Upper lobe of left lung (tissue), 6 donors: ENCODE data around the gene CREB3L2. TPM values are rescaled to one million over a fixed set of nuclear protein-coding genes. Genes with fewer than 3 reads are reported as not detected.

Experiments used
- ATAC-seq, 2 donors: fragments of 200-7000 bp; cut with Tn5 transposase; one replicate each; pipeline ENCODE4 v1.9.1; 2022; ENCODE audit warnings: mild to moderate bottlenecking in 2 of 2, moderate library complexity in 2 of 2; ENCODE audit not compliant: low FRiP score in 2 of 2
- DNase-seq, 2 donors: peaks; one replicate each; pipeline ENCODE4 v3.0.0-alpha.2; 2019 to 2020
- H3K27ac ChIP-seq, 4 donors: fragments of 200-600 bp; sonication (generic); one replicate each; pipeline ENCODE4 v1.5.1; 2016 to 2019
- H3K27me3 ChIP-seq, 4 donors: fragments of 200-600 bp; sonication (generic); one replicate each; pipeline ENCODE4 v1.5.1; 2017 to 2019
- H3K36me3 ChIP-seq, 4 donors: fragments of 200-600 bp; sonication (generic); one replicate each; pipeline ENCODE4 v1.5.1; 2016 to 2019
- H3K4me1 ChIP-seq, 4 donors: fragments of 200-600 bp; sonication (generic); one replicate each; pipeline ENCODE4 v1.5.1; 2018 to 2019
- H3K4me3 ChIP-seq, 4 donors: fragments of 200-600 bp; sonication (generic); one replicate each; pipeline ENCODE4 v1.5.1; 2017 to 2019; ENCODE audit warnings: mild to moderate bottlenecking in 2 of 4, moderate library complexity in 1 of 4
- H3K9me3 ChIP-seq, 4 donors: fragments of 200-600 bp; sonication (generic); one replicate each; pipeline ENCODE4 v1.5.1; 2018 to 2019
- EP300 ChIP-seq, 4 donors: sonication (generic); formaldehyde crosslinking; IDR thresholded peaks; one replicate each; pipeline ENCODE4 v1.5.1; 2017; ENCODE audit warnings: antibody characterized with exemption in 4 of 4, control low read depth in 2 of 4
- POLR2A ChIP-seq, 4 donors: fragments of 450-650 bp; IDR thresholded peaks; one replicate each; pipeline ENCODE4 v1.5.1; 2016 to 2017; ENCODE audit warnings: antibody characterized with exemption in 4 of 4, mild to moderate bottlenecking in 2 of 4
- POLR2AphosphoS5 ChIP-seq, 2 donors: sonication (generic); formaldehyde crosslinking; IDR thresholded peaks; one replicate each; pipeline ENCODE4 v1.5.1; 2017; ENCODE audit warnings: antibody characterized with exemption in 2 of 2
- WGBS, 2 donors: methylation state at CpG; one replicate each; pipeline ENCODE4 v1.1.5; 2017 to 2018; 5-methylcytosine and 5-hydroxymethylcytosine counted together
- total RNA-seq, 6 donors: library from RNA; depleted of rRNA in 4 of 6; stranded (reverse); fragments of >200 nt in 4 of 6; gene quantifications; one replicate each; pipeline versions ENCODE4 v1.1.0 to v1.2.1, GENCODE V29; 2016 to 2021
- TF ChIP-seq, protein P1 (sequence below), 6 experiments: fragments of 450-650 bp in 4 of 6; fragments of 200-600 bp in 2 of 6; sonication (generic) in 2 of 6; IDR thresholded peaks; one replicate each; pipeline ENCODE4 v1.5.1; 2016 to 2019; ENCODE audit warnings: antibody characterized with exemption in 6 of 6
- donor health status: DM: no; HTN: no; CAD: no; lungs with moderate emphysema.
- donor health status: DM: no; HTN: yes; CAD: no; lungs with severe emphysema.

The CREB3L2 gene
- total RNA-seq, 6 donors from 2014 or later: 26.9 to 73.5 (median 34.2) TPM

DNA sequence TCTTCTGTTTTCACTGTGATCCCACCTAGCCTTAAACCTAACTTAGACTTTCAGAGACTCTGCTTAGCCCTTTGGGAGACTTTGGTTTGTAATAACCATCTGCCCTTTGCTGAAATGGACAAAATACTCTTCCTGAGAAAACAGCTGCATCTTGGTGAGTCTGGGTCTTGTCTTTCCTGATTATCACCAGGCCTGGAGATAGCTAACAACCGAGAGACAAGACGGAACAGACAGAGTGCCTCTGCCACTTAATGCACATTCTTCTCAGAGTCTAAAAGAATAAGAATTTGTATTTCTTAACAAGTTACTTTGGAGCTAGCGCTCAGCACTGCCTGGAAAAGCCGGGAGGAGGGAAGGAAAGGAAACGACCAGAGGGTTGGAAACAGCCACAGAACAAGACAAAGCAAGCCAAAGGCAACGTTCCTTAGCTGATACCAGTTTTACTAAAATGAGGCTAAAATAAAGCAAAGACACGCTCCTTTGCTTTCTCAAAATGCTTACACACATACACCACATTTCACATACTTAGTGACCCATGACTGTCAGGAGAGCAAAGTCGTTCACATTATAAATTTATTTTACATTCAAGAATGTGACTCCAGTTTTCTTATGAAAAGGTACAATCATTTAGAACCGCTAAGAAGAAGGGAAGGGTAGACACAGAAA lies 84.8 kb downstream of the CREB3L2 start:
- H3K27ac ChIP-seq: no peak overlapping the region
- peaks cover 10 to 43% (median 17%) of the 10 kb centered on the region in 4 donors for H3K36me3 ChIP-seq
- H3K4me1 ChIP-seq: peaks cover 0 to 10% (median 2%) of the 10 kb centered on the region in 4 donors
- TF ChIP-seq POLR2A (IDR thresholded peaks at IDR 0.05) (no peak), POLR2AphosphoS5 (IDR thresholded peaks at IDR 0.05) (no peak), EP300 (IDR thresholded peaks at IDR 0.05) (no peak)
- TF ChIP-seq, protein P1, sequence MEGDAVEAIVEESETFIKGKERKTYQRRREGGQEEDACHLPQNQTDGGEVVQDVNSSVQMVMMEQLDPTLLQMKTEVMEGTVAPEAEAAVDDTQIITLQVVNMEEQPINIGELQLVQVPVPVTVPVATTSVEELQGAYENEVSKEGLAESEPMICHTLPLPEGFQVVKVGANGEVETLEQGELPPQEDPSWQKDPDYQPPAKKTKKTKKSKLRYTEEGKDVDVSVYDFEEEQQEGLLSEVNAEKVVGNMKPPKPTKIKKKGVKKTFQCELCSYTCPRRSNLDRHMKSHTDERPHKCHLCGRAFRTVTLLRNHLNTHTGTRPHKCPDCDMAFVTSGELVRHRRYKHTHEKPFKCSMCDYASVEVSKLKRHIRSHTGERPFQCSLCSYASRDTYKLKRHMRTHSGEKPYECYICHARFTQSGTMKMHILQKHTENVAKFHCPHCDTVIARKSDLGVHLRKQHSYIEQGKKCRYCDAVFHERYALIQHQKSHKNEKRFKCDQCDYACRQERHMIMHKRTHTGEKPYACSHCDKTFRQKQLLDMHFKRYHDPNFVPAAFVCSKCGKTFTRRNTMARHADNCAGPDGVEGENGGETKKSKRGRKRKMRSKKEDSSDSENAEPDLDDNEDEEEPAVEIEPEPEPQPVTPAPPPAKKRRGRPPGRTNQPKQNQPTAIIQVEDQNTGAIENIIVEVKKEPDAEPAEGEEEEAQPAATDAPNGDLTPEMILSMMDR (IDR thresholded peaks at IDR 0.05): no peak
- WGBS, 2 donors: 83 to 86% methylated on average over 9 of the region's 9 CpGs
- DNase-seq (no peak), ATAC-seq (no peak)
- H3K27me3 ChIP-seq: no peaks in the 10 kb centered on the region
- no peak overlapping the region for H3K4me3 ChIP-seq
- no peaks in the 10 kb centered on the region for H3K9me3 ChIP-seq

DNA sequence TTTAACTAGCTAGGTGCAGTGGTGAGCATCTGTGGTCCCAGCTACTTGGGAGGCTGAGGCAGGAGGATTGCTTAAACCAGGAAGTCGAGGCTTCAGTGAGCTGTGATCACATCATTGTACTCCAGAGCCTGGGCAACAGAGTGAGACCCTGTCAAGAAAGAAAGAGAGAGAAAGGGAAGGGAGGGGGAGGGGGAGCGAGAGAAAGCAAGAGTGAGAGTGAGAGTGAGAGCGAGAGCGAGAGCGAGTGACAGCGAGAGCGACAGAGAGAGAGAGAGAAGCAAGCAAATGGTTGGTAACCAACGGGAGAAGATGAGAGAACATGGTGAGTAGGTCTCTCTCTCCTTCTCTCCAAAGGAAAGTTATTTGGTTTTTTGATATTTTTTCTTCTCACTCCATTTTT lies 85.3 kb downstream of the CREB3L2 start:
- Histone ChIP-seq H3K4me1 (peaks cover 0 to 10% (median 1%) of the 10 kb centered on the region in 4 donors), H3K9me3 (no peaks in the 10 kb centered on the region), H3K4me3 (no peak overlapping the region), H3K27ac (no peak overlapping the region), H3K27me3 (no peaks in the 10 kb centered on the region), H3K36me3 (peaks cover 10 to 49% (median 21%) of the 10 kb centered on the region in 4 donors)
- ATAC-seq: no peak
- DNase-seq: no peak
- TF ChIP-seq EP300 (IDR thresholded peaks at IDR 0.05): no peak
- TF ChIP-seq, protein P1 (IDR thresholded peaks at IDR 0.05): no peak
- no peak for TF ChIP-seq POLR2AphosphoS5 (IDR thresholded peaks at IDR 0.05)
- TF ChIP-seq POLR2A (IDR thresholded peaks at IDR 0.05): no peak
- WGBS, 2 donors: 91 to 94% methylated on average over 8 of the region's 8 CpGs

DNA sequence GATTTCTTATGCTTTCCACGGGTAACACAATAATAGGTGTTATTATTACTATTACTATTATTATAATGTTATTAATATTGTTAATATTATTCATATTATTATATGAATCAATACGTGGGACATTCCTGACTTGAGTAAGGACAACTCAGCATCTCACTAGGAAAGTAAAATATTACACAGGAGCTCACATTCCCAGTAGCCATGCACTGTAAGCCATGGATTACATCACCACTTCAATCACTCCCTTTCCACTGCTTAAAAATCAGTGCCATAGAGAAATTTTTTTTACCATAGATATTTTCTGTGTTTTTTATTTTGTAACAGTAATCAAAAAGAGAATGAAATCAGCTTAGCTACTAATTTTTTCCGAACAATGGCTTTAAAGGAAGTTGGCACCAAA lies 86.6 kb downstream of the CREB3L2 start:
- Histone ChIP-seq H3K9me3 (no peaks in the 10 kb centered on the region), H3K4me1 (peaks cover 0 to 2% (median 0%) of the 10 kb centered on the region in 4 donors), H3K4me3 (no peak overlapping the region), H3K27me3 (no peaks in the 10 kb centered on the region), H3K27ac (no peak overlapping the region), H3K36me3 (peaks cover 10 to 60% (median 26%) of the 10 kb centered on the region in 4 donors)
- ATAC-seq (no peak), DNase-seq (no peak)
- TF ChIP-seq EP300 (IDR thresholded peaks at IDR 0.05): no peak
- TF ChIP-seq, protein P1 (IDR thresholded peaks at IDR 0.05): no peak
- no peak for TF ChIP-seq POLR2AphosphoS5 (IDR thresholded peaks at IDR 0.05)
- no peak for TF ChIP-seq POLR2A (IDR thresholded peaks at IDR 0.05)
- 91 to 93% methylated on average over 3 of the region's 3 CpGs for WGBS, 2 donors

DNA sequence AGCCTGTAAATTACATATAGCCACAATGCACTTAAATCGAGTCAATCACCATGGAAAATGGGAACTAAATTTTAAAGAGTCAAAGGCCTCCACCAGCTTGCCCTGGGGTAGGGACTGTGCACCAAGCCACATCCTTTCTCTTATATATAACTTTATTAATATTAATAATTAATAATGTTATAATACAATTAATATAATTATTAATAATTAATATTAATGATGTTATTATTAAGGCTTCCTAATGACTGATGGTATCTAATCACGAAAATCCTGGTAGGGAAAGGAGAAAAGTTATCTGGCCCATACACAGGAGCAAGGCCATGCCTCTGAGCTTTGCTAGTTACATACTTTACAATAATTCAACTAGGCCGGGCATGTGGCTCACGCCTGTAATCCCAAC lies 87.9 kb downstream of the CREB3L2 start:
- H3K4me3 ChIP-seq: no peak overlapping the region
- H3K36me3 ChIP-seq: peaks cover 10 to 72% (median 32%) of the 10 kb centered on the region in 4 donors
- no peak overlapping the region for H3K27ac ChIP-seq
- no peak for TF ChIP-seq EP300 (IDR thresholded peaks at IDR 0.05)
- no peak for TF ChIP-seq POLR2A (IDR thresholded peaks at IDR 0.05)
- TF ChIP-seq POLR2AphosphoS5 (IDR thresholded peaks at IDR 0.05): no peak
- TF ChIP-seq, protein P1 (IDR thresholded peaks at IDR 0.05): no peak
- no peaks in the 10 kb centered on the region for H3K27me3 ChIP-seq
- 91% methylated on average over 4 of the region's 4 CpGs for WGBS, 2 donors
- ATAC-seq: no peak
- no peaks in the 10 kb centered on the region for H3K9me3 ChIP-seq
- no peak for DNase-seq
- no peaks in the 10 kb centered on the region for H3K4me1 ChIP-seq

DNA sequence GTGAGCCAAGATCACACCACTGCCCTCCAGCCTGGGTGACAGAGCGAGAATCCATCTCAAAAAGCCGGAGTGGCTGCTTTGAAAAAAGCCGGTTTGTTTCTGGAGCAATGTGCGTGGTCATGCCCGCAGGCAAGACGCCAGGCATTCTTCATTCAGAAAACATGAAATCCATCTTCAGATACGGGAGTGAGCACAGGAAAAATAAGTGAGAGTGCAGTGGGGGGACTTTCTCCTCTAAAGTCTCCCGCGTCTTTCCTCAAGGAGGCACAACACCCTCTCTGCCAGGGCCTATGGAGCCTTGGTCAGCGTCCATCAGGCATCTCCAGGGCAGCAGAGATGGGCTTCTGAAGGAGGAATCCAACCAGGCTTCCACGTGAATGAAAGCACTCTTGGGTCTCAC lies 92.8 kb downstream of the CREB3L2 start:
- H3K27me3 ChIP-seq: no peaks in the 10 kb centered on the region
- ATAC-seq (no peak), DNase-seq (no peak)
- no peak overlapping the region for H3K27ac ChIP-seq
- TF ChIP-seq POLR2A (IDR thresholded peaks at IDR 0.05) (no peak), POLR2AphosphoS5 (IDR thresholded peaks at IDR 0.05) (no peak), EP300 (IDR thresholded peaks at IDR 0.05) (no peak)
- TF ChIP-seq, protein P1 (IDR thresholded peaks at IDR 0.05): no peak
- no peaks in the 10 kb centered on the region for H3K4me1 ChIP-seq
- H3K36me3 ChIP-seq: peaks cover 21 to 98% (median 54%) of the 10 kb centered on the region in 4 donors
- H3K4me3 ChIP-seq: no peak overlapping the region
- H3K9me3 ChIP-seq: no peaks in the 10 kb centered on the region
- 82 to 89% methylated on average over 11 of the region's 11 CpGs for WGBS, 2 donors
